ENCODE data around the gene ALPG. TPM values are rescaled to one million over a fixed set of nuclear protein-coding genes. Genes with fewer than 3 reads are reported as not detected.
"Not testable (repeated sequence)": the region's sequence is repeated elsewhere in the genome, so short reads cannot be mapped to it uniquely, and the experiment has no call there.

The ALPG gene
- total RNA-seq, 1 donor from 2014 or later = not detected

- Histone ChIP-seq H2AFZ (replicated peaks) (no peak overlapping the region), H4K20me1 (ENCODE audit: low read depth) (no peaks in the 10 kb centered on the region), H3K27me3 (peaks cover 53% of the 10 kb centered on the region), H3F3A (ENCODE audit: low read depth) (no peaks in the 10 kb centered on the region), H3K79me2 (ENCODE audit: low read depth) (no peaks in the 10 kb centered on the region), H3K36me3 (no peaks in the 10 kb centered on the region), H3K9ac (no peak overlapping the region), H3K4me3 (no peak overlapping the region), H3K4me2 (no peak overlapping the region), H3K27ac (no peak overlapping the region), H3K4me1 (no peaks in the 10 kb centered on the region), H3K9me3 (ENCODE audit: low read depth) (no peaks in the 10 kb centered on the region)
- no peaks in the 10 kb centered on the region for H3K36me3 Mint-ChIP-seq
- no peaks in the 10 kb centered on the region for H3K9me3 Mint-ChIP-seq
- H3K4me1 Mint-ChIP-seq = no peaks in the 10 kb centered on the region
- TF ChIP-seq CTCF (IDR thresholded peaks at IDR 0.05) (no peak), EZH2 (IDR thresholded peaks at IDR 0.05) (no peak), EZH2phosphoT487 (IDR thresholded peaks at IDR 0.05) (no peak)
- no peak for DNase-seq (ENCODE audit: low spot score)
- peaks cover 45% of the 10 kb centered on the region for H3K27me3 Mint-ChIP-seq (ENCODE audit: insufficient read depth, low read depth)
- peak overlapping the region; percentile 72 for H3K27ac Mint-ChIP-seq
- H3K4me3 Mint-ChIP-seq = no peak overlapping the region
These were observed 24.1 kb upstream of the ALPG start for GRCh38 chr2:232382331-232383225.

DNA sequence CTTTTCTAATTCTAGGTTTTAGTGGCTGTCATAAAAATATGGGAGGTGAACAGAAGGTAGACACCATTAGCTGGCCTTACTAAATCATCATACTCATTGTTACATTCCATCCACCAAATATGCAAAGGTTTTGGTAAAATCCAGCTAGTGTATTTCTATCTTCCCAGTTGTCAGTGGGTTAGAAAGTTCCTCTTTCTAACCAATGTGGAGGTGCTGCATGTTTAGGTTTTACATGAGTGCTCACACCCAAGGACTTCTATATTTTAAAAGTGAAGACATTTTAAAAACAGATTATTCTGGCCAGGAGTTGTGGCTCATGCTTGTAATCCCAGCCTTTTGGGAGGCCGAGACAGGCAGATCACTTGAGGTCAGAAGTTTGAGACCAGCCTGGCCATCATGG is 22.2 kb upstream of the ALPG start:
- Mint-ChIP-seq H3K36me3 (no peaks in the 10 kb centered on the region), H3K4me1 (peaks cover 4% of the 10 kb centered on the region), H3K27me3 (ENCODE audit: insufficient read depth, low read depth) (peaks cover 56% of the 10 kb centered on the region), H3K4me3 (no peak overlapping the region), H3K9me3 (peaks cover 3% of the 10 kb centered on the region), H3K27ac (no peak overlapping the region)
- Histone ChIP-seq H4K20me1 (ENCODE audit: low read depth) (no peaks in the 10 kb centered on the region), H3K79me2 (ENCODE audit: low read depth) (no peaks in the 10 kb centered on the region), H3K9ac (no peak overlapping the region), H3K4me1 (peaks cover 4% of the 10 kb centered on the region), H3K4me3 (no peak overlapping the region), H3K36me3 (no peaks in the 10 kb centered on the region), H3K9me3 (ENCODE audit: low read depth) (no peaks in the 10 kb centered on the region), H3F3A (ENCODE audit: low read depth) (peaks cover 7% of the 10 kb centered on the region), H3K4me2 (no peak overlapping the region), H3K27me3 (peaks cover 71% of the 10 kb centered on the region), H2AFZ (replicated peaks) (no peak overlapping the region), H3K27ac (no peak overlapping the region)
- no peak for TF ChIP-seq CTCF (IDR thresholded peaks at IDR 0.05)
- no peak for TF ChIP-seq EZH2phosphoT487 (IDR thresholded peaks at IDR 0.05)
- TF ChIP-seq EZH2 (IDR thresholded peaks at IDR 0.05) = no peak
- DNase-seq (ENCODE audit: low spot score) = no peak

GRCh38 chr2:232385058-232385457 is 21.6 kb upstream of the ALPG start:
- H3K4me2 ChIP-seq; H3K4me1 Mint-ChIP-seq; H3K4me3 ChIP-seq; H3K4me3 Mint-ChIP-seq; H3K9me3 Mint-ChIP-seq; H3K27ac ChIP-seq; H3K4me1 ChIP-seq; H3K79me2 ChIP-seq (ENCODE audit: low read depth); H3K9me3 ChIP-seq (ENCODE audit: low read depth); H4K20me1 ChIP-seq (ENCODE audit: low read depth); H2AFZ ChIP-seq (replicated peaks); H3K9ac ChIP-seq; H3K36me3 ChIP-seq; DNase-seq (ENCODE audit: low spot score); H3K27ac Mint-ChIP-seq; H3K36me3 Mint-ChIP-seq; H3F3A ChIP-seq (ENCODE audit: low read depth): not testable (repeated sequence)
- H3K27me3 ChIP-seq = peaks cover 77% of the 10 kb centered on the region
- H3K27me3 Mint-ChIP-seq (ENCODE audit: insufficient read depth, low read depth) = peaks cover 62% of the 10 kb centered on the region
